WI38 (cell line): Measurements from ENCODE around the gene AIP.
A peak's percentile ranks its signal among the peaks of the same experiment; 100 is the strongest.

Source experiments
- H3K4me3 ChIP-seq: 2 replicates; pipeline ENCODE4 v1.5.1; 2011; ENCODE audit warnings: low read depth, mild to moderate bottlenecking, control low read depth, low read length
- TF ChIP-seq, protein P1 (sequence below): IDR thresholded peaks from 2 replicates; pipeline ENCODE4 v1.5.1; 2012; ENCODE audit warnings: low read depth, mild to moderate bottlenecking, control low read depth, low read length

Gene AIP

DNA sequence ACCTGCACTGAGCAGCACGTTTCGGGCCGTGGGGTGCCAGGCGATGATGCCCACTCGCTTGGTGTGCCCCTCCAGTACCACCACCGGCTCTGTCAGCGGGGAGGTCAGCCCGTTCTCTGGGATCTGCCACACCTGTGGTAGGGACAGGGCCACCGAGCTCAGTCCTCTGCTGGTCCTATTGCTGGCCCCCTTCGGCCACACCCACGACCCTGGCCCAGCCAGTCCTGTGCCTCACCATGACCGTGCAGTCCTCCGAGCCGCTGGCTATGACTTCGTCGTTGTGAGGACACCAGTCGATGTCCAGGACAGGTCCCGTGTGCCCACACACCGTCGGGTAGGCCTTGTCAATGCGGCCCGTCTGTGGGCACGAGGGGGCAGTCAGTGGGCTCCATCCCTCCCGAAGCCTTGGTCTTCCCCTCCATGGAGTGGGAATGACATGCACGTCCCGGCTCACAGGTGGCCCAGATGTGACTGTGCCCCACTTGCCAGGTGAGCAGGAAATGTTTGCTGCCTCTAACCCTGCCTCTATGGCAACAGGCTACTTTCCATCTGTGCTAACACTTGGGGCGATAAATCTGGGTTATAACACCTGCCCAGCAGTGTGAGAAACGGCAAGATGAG, 41.0 kb upstream of the AIP start:
- peak overlapping the region; percentile 89 for H3K4me3 ChIP-seq
- TF ChIP-seq, protein P1, sequence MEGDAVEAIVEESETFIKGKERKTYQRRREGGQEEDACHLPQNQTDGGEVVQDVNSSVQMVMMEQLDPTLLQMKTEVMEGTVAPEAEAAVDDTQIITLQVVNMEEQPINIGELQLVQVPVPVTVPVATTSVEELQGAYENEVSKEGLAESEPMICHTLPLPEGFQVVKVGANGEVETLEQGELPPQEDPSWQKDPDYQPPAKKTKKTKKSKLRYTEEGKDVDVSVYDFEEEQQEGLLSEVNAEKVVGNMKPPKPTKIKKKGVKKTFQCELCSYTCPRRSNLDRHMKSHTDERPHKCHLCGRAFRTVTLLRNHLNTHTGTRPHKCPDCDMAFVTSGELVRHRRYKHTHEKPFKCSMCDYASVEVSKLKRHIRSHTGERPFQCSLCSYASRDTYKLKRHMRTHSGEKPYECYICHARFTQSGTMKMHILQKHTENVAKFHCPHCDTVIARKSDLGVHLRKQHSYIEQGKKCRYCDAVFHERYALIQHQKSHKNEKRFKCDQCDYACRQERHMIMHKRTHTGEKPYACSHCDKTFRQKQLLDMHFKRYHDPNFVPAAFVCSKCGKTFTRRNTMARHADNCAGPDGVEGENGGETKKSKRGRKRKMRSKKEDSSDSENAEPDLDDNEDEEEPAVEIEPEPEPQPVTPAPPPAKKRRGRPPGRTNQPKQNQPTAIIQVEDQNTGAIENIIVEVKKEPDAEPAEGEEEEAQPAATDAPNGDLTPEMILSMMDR = no peak

DNA sequence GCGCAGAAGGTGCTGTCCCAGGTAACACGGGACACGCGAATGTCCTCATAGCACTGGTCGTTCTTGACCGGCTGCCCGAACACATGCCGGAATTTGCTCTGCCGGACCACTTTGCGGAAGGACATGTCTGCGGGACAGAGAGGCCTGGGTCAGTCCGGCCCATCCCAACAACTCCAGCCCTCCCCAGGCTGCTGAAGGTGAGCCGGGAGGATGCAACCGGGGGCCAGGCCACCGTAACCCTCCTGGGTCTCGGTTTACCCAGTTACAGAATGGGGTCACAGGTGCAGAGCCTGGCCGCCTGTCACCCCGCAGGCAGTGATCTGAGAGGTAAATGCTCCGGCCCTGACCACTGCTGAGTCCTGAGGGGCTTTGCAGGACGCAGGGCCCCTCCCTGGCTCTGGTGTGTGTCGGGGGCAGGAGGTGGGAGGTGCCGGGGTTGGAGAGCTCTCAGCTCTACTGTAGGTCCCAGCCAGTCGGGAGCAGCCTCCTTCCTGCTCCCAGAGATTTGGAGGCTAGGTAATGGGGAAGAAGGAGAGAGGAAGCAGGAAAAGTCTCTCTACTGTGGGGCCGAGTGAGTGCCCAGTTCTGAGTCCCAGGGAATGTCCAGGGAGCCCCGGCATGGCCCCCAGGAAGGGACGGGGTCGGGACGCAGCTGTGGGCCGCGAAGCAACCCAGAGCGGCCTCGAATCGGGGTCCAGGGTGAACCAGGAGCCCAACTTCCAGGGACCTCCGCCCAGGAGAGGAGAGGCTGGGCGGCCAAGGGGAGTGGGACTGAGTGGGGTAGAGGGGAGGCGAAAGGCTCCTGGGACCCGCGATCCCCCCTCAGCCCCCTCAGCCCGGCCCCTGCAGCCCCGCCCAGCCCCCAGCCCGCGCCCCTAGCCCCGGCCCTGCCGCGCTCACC, 40.1 kb upstream of the AIP start:
- peak overlapping the region; percentile 89 for H3K4me3 ChIP-seq
- TF ChIP-seq, protein P1 = no peak

DNA sequence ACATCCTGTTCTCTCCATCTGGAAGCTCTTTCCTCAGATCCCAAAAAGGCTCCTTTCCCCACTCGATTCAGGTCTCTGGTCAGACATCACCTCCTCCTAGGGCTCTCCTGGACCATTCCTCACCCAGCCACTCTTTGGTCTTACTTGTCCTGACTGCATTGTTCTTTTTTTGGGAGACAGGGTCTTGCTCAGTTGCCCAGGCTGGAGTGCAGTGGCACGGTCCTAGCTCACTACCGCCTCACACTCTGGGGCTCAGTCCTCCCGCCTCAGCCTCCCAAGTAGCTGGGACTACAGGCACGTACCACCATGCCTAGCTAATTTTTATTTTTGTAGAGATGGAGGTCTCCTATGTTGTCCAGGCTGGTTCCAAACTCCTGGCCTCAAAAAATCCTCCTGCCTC, 37.3 kb upstream of the AIP start:
- TF ChIP-seq, protein P1 = no peak
- H3K4me3 ChIP-seq = no peak overlapping the region

DNA sequence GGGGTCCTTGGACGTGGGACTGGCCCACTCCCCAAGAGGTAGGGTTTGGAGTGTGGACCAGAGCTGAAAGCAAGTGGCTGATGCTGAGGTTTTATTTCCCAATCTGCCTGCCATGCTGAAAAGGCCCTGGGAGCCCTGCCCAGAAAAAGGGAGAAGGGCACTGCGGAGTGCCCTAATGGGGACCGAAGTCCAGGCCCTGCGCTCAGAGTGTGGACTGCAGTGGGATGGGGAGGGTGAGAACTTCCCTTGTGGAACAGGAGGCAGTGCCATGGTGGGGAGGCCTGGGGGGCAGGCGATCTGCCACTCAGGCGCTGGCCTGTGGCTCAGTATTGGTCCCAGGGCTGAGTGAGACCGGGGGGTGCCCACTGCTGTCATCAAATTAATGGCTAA, 34.6 kb upstream of the AIP start:
- TF ChIP-seq, protein P1 = no peak
- no peak overlapping the region for H3K4me3 ChIP-seq

DNA sequence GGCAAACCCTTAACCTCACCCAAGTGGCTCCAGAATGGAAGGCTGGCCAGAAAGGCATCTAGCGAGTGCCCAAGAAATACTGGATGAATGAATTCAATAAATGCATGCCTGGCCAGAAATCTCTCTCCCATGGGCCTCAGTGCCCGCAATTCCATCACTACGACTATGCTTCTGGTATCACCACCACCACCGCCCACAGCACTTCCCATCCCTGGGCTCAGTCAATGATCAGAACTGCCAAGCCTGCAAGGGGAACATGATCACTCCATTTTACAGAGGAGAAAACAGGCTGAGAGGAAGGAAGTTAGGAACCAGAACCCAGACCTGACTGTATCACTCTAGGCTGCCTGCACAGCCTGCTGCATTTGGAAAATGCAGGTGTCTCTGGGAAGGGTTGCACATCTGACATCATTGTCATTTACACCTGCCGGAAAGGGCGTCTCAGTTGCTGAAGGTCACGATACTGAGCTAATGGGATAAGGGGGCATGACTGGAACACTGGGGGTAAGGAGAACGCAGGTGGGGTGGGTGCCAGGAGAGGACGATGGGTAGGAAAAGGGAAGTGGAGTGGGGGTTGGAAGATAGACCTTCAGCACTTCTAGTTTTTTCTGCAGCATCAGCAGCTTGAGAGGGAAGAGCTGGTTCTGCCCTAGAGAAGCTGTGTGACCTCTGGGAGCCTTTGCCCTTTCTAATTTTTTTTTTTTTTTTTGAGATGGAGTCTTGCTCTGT, 33.5 kb upstream of the AIP start:
- no peak overlapping the region for H3K4me3 ChIP-seq
- TF ChIP-seq, protein P1 = no peak

DNA sequence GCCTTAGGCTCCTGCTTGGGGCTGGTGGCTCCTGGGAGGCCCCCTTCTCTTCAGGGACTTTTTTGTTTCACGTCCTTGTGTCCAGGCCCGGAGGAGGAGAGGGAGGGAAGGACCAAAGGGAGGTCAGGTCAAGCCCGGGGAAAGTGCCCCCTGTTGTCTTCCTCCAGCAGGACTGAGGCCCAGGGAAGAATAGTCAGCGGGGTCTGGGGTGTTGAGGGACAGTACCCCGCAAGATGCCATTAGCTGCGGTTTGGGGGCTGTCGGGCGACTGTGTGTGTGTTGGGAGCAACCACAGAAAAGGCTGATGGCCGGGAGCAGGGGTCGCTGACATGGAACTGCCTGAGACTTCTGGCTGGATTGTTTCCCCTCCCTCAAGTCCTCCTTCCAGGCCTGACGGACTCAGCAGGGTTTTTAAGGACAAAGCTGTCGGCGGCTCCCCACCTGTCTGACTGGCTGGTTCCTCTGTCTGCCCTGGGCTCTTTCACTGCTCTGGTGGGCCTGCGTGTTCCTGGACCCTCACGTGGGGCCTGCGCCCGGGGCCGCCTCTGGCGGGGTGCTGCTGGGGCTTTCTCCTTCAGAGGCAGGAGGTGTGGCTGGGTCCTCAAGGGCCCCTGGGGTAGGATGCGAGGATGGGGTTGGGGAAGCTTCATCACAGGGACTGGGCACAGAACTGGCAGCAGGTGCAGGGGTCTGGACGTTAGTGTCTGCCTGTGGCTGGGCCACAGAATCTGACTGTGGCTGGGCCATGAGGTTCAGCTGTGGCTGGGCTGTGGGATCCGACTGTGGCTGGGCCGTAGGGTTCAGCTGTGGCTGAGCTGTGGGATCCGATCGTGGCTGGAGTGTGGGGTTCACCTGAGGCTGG, 31.8 kb upstream of the AIP start:
- TF ChIP-seq, protein P1 = no peak
- H3K4me3 ChIP-seq = no peak overlapping the region
